WTC11 (cell line): ENCODE data around the gene MYH16. TPM values are rescaled to one million over a fixed set of nuclear protein-coding genes. Genes with fewer than 3 reads are reported as not detected.
"Not testable (repeated sequence)": the region's sequence is repeated elsewhere in the genome, so short reads cannot be mapped to it uniquely, and the experiment has no call there.

Experiments
- ATAC-seq: fragments of 200-7000 bp; cut with Tn5 transposase; 2 replicates; pipeline ENCODE4 v1.10.0; 2021; ENCODE audit warnings: mild to moderate bottlenecking, moderate library complexity
- CTCF ChIA-PET: fragments of 300-600 bp; sonication (Branson Sonifier 250); formaldehyde crosslinking; loops from one replicate; lab custom pipeline; 2021; ENCODE audit warnings: antibody characterized with exemption; lab: Charles Lee
- POLR2A ChIA-PET: fragments of 350-600 bp; sonication (Branson Sonifier 250); formaldehyde crosslinking; loops from one replicate; lab custom pipeline; 2021; ENCODE audit warnings: antibody characterized with exemption; lab: Charles Lee
- DNase-seq: peaks from one replicate; pipeline ENCODE4 v3.0.0; 2021; ENCODE audit warnings: low spot score
- H3K27ac Mint-ChIP-seq: 2 replicates; pipeline ENCODE4 v1.8.0; 2021; ENCODE audit warnings: mixed read lengths
- H3K27me3 Mint-ChIP-seq: 2 replicates; pipeline ENCODE4 v1.8.0; 2021; ENCODE audit warnings: low read depth, mild to moderate bottlenecking, moderate library complexity, mixed read lengths
- H3K36me3 Mint-ChIP-seq: 2 replicates; pipeline ENCODE4 v1.8.0; 2021; ENCODE audit warnings: mixed read lengths
- H3K4me1 Mint-ChIP-seq: 2 replicates; pipeline ENCODE4 v1.8.0; 2022; ENCODE audit warnings: mixed read lengths
- H3K4me3 Mint-ChIP-seq: 2 replicates; pipeline ENCODE4 v1.8.0; 2021; ENCODE audit warnings: mild to moderate bottlenecking, moderate library complexity, mixed read lengths
- H3K9me3 Mint-ChIP-seq: 2 replicates; pipeline ENCODE4 v1.8.0; 2021; ENCODE audit warnings: mixed read lengths
- ARID4B ChIP-seq: sonication (generic); formaldehyde crosslinking; IDR thresholded peaks from 2 replicates; pipeline ENCODE4 v1.8.0; 2023; ENCODE audit warnings: missing genetic modification reagents, mild to moderate bottlenecking, borderline replicate concordance
- ATF1 ChIP-seq: sonication (generic); formaldehyde crosslinking; IDR thresholded peaks from 2 replicates; pipeline ENCODE4 v1.8.1; 2023; ENCODE audit warnings: mild to moderate bottlenecking, moderate library complexity, missing genetic modification reagents
- ATF6 ChIP-seq: sonication (generic); formaldehyde crosslinking; IDR thresholded peaks from 2 replicates; pipeline ENCODE4 v1.8.1; 2023; ENCODE audit warnings: mild to moderate bottlenecking, missing genetic modification reagents
- CDX4 ChIP-seq: fragments of 250-450 bp; sonication (Bioruptor Pico); IDR thresholded peaks from 2 replicates; pipeline ENCODE4 v1.9.0; 2021; ENCODE audit warnings: moderate library complexity, mild to moderate bottlenecking, inconsistent platforms, borderline replicate concordance
- ERG ChIP-seq: fragments of 250-450 bp; sonication (Bioruptor Pico); IDR thresholded peaks from 2 replicates; pipeline ENCODE4 v1.8.0; 2021; ENCODE audit warnings: mild to moderate bottlenecking
- JAZF1 ChIP-seq: fragments of 250-450 bp; sonication (Bioruptor Pico); IDR thresholded peaks from 2 replicates; pipeline ENCODE4 v1.9.0; 2021; ENCODE audit warnings: moderate library complexity, mild to moderate bottlenecking, inconsistent platforms
- MAX ChIP-seq: sonication (generic); formaldehyde crosslinking; IDR thresholded peaks from 2 replicates; pipeline ENCODE4 v1.8.0; 2022; ENCODE audit warnings: mild to moderate bottlenecking, missing genetic modification reagents
- MLX ChIP-seq: sonication (generic); formaldehyde crosslinking; IDR thresholded peaks from 2 replicates; pipeline ENCODE4 v1.8.1; 2023; ENCODE audit warnings: mild to moderate bottlenecking, missing genetic modification reagents, moderate library complexity
- NR2C2 ChIP-seq: sonication (generic); formaldehyde crosslinking; IDR thresholded peaks from 2 replicates; pipeline ENCODE4 v1.8.0; 2022; ENCODE audit warnings: mild to moderate bottlenecking, missing genetic modification reagents
- OVOL2 ChIP-seq: fragments of 250-450 bp; sonication (Bioruptor Pico); IDR thresholded peaks from 2 replicates; pipeline ENCODE4 v1.9.0; 2021; ENCODE audit warnings: mild to moderate bottlenecking, borderline replicate concordance
- SOX15 ChIP-seq: fragments of 250-450 bp; sonication (Bioruptor Pico); IDR thresholded peaks from 2 replicates; pipeline ENCODE4 v1.9.0; 2021; ENCODE audit warnings: mild to moderate bottlenecking
- ZMAT4 ChIP-seq: fragments of 250-450 bp; sonication (Bioruptor Pico); IDR thresholded peaks from 2 replicates; pipeline ENCODE4 v1.9.0; 2021; ENCODE audit warnings: mild to moderate bottlenecking
- ZNF121 ChIP-seq: sonication (generic); formaldehyde crosslinking; IDR thresholded peaks from 2 replicates; pipeline ENCODE4 v1.8.0; 2023; ENCODE audit warnings: missing genetic modification reagents
- ZNF396 ChIP-seq: fragments of 250-450 bp; sonication (Bioruptor Pico); IDR thresholded peaks from 2 replicates; pipeline ENCODE4 v1.8.0; 2021; ENCODE audit warnings: mild to moderate bottlenecking, moderate library complexity, borderline replicate concordance
- total RNA-seq: library from RNA; stranded (reverse); gene quantifications from 3 replicates; pipeline ENCODE4 v1.2.3, GENCODE V29; 2021

MYH16 gene
- total RNA-seq, 1 experiment from 2014 or later = not detected

GRCh38 chr7:99290148-99290547 lies 17.5 kb downstream of the MYH16 start:
- peak; percentile 69; the same call in 1 of the 2 replicates for TF ChIP-seq ZNF121 (CRISPR knock-in tag)
- H3K4me1 Mint-ChIP-seq, ATAC-seq, H3K9me3 Mint-ChIP-seq, H3K36me3 Mint-ChIP-seq, DNase-seq, H3K27ac Mint-ChIP-seq, H3K4me3 Mint-ChIP-seq, H3K27me3 Mint-ChIP-seq, POLR2A ChIA-PET: not testable (repeated sequence)
- CTCF ChIA-PET = interaction anchor here (1.1 kb wide), 1 partner anchor 142 kb away, joined by 5 read pairs; no protein-coding TSS in a partner anchor

- ChIA-PET CTCF (no interaction called here), POLR2A (no interaction called here)
- ATAC-seq (no peak), DNase-seq (no peak)
- no peak overlapping the region for H3K4me3 Mint-ChIP-seq
- H3K27me3 Mint-ChIP-seq = no peaks in the 10 kb centered on the region
- H3K9me3 Mint-ChIP-seq = no peaks in the 10 kb centered on the region
- no peaks in the 10 kb centered on the region for H3K36me3 Mint-ChIP-seq
- peaks cover 6% of the 10 kb centered on the region; the same call in 1 of the 2 replicates for H3K4me1 Mint-ChIP-seq
- H3K27ac Mint-ChIP-seq = no peak overlapping the region
- no peak for TF ChIP-seq ZMAT4 (CRISPR knock-in tag)
- TF ChIP-seq CDX4 (CRISPR knock-in tag) = no peak
- TF ChIP-seq NR2C2 (CRISPR knock-in tag) = no peak
- TF ChIP-seq ATF6 = no peak
- TF ChIP-seq MAX (CRISPR knock-in tag) = no peak
- no peak for TF ChIP-seq JAZF1 (CRISPR knock-in tag)
- TF ChIP-seq OVOL2 (CRISPR knock-in tag) = no peak
- TF ChIP-seq ARID4B (CRISPR knock-in tag) = no peak
- TF ChIP-seq SOX15 (CRISPR knock-in tag) = no peak
- no peak for TF ChIP-seq ZNF396 (CRISPR knock-in tag)
- no peak for TF ChIP-seq MLX (CRISPR knock-in tag)
- TF ChIP-seq ATF1 (CRISPR knock-in tag) = no peak
- TF ChIP-seq ERG (CRISPR knock-in tag) = no peak
Observed at GRCh38 chr7:99290980-99291607, 18.5 kb downstream of the MYH16 start.
